Peyer's patch (tissue), 4 donors: ENCODE measurements around the gene CSNK1A1L.

Experiments
- POLR2A ChIP-seq, 2 donors: fragments of 450-650 bp; IDR thresholded peaks; one replicate each; pipeline ENCODE4 v1.5.1; 2017; ENCODE audit warnings: antibody characterized with exemption in 2 of 2, mild to moderate bottlenecking in 2 of 2, moderate library complexity in 2 of 2
- TF ChIP-seq, protein P1 (sequence below), 6 experiments: fragments of 450-650 bp in 4 of 6; fragments of 200-600 bp in 2 of 6; sonication (generic) in 1 of 6; IDR thresholded peaks; one replicate each; pipeline ENCODE4 v1.5.1; 2017 to 2019; ENCODE audit warnings: antibody characterized with exemption in 6 of 6, mild to moderate bottlenecking in 3 of 6, moderate library complexity in 1 of 6

DNA sequence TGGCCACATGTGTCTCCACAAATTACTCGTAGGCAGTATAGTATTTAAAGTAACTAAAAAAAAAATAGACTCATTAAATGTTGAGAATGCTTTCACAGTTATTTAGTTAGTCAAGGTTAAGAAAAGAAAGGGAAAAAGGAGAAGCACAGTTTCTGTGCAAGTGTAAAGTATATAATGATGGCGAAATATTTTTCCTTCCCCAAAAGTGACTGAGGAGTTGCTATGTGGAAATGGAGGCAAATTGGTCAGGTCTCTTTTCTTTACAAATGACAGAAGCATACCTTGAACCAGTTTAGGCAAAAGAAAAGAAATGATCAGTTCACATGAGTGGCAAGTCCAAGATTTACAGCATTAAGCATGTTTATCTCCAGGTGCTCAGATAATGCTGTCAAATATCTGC is 18.0 kb downstream of the CSNK1A1L start:
- TF ChIP-seq, protein P1, sequence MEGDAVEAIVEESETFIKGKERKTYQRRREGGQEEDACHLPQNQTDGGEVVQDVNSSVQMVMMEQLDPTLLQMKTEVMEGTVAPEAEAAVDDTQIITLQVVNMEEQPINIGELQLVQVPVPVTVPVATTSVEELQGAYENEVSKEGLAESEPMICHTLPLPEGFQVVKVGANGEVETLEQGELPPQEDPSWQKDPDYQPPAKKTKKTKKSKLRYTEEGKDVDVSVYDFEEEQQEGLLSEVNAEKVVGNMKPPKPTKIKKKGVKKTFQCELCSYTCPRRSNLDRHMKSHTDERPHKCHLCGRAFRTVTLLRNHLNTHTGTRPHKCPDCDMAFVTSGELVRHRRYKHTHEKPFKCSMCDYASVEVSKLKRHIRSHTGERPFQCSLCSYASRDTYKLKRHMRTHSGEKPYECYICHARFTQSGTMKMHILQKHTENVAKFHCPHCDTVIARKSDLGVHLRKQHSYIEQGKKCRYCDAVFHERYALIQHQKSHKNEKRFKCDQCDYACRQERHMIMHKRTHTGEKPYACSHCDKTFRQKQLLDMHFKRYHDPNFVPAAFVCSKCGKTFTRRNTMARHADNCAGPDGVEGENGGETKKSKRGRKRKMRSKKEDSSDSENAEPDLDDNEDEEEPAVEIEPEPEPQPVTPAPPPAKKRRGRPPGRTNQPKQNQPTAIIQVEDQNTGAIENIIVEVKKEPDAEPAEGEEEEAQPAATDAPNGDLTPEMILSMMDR (IDR thresholded peaks at IDR 0.05): no peak
- no peak for TF ChIP-seq POLR2A (IDR thresholded peaks at IDR 0.05)
